Measurements from ENCODE around the gene GPR150.
"Not testable (repeated sequence)": the region's sequence is repeated elsewhere in the genome, so short reads cannot be mapped to it uniquely, and the experiment has no call there.

Gene GPR150

DNA sequence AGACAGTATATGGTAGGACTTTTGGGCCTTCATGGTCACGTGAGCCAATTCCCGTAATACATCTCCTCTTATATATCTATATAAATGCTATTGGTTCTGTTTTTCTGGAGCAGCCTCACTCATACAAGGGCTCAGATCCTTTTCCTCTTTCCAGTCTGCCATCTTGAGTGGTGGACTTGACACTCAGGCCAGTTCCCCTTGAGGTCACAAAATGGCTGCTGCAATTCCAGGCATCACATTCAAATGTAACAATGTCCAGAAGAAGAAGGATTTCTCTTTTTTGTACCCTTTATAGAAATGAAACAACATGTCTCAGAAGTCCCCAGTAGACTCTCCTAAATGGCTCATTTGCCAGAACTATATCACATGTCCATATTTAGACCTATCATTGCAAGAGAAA, 4.5 kb downstream of the GPR150 start:
- no peak for DNase-seq

DNA sequence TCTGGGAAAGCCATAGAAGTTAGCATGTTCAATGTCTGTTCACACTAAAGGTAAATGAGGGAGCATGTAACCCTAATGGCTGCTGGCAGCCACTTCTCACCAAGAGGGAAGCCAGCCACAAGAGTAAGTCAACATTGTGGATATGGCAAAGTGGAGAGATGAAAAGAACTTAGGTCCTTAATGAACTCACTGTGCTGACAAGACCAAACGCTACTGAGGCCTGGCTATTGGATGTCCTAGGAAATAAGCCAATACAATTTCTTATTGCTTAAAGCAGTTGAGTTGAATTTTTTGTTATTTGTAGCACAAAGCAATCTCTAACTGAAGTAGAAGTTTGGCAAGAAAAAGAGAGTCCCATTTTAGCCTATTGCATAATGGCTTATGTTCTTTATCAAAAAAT, 6.8 kb downstream of the GPR150 start:
- no peak for DNase-seq

DNA sequence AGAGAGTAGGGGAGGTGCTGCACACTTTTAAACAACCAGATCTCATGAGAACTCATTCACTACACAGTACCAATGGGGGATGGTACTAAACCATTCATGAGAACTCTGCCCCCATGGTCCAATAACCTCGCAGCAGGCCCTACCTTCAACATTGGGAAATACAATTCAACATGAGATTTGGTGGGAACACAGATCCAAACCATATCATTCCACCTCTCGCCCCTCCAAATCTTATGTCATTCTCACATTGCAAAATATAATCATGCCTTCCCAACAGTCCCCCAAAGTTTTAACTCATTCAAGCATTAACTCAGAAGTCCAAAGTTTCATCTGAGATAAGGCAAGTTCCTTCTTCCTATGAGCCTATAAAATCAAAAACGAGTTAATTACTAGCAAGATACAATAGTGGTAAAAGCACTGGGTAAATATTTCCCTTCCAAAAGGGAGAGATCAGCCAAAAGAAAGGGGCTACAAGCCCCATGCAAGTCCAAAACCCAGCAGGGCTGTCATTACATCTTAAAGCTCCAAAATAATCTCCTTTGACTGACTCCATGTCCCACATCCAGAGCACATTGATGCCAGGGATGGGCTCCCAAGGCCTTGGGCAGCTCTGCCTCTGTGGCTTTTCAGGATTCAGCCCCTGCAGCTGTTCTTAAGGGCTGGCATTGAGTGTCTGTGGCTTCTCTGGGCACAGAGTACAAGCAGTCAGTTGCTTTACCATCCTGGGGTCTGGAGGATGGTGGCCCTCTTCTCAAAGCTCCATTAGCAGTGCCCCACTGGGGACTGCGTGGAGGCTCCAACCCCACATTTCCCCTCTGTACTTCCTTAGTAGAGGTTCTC, 8.3 kb downstream of the GPR150 start:
- no peak for DNase-seq

DNA sequence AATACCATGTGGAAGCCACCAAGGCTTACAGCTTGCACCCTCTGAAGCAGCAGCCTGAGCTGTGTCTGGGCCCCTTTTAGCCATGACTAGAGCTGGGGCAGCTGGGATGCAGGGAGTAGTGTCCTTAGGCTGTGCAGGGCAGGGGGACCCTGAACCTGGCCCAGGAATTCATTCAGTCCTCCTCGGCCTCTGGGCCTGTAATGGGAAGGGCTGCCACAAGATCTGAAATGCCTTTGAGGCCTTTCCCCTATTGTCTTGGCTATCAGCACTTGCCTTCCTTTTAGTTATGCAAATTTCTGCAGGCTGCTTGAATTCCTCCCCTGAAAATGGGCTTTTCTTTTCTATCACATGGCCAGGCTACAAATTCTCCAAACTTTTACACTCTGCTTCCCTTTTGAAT, 9.0 kb downstream of the GPR150 start:
- DNase-seq: no peak

DNA sequence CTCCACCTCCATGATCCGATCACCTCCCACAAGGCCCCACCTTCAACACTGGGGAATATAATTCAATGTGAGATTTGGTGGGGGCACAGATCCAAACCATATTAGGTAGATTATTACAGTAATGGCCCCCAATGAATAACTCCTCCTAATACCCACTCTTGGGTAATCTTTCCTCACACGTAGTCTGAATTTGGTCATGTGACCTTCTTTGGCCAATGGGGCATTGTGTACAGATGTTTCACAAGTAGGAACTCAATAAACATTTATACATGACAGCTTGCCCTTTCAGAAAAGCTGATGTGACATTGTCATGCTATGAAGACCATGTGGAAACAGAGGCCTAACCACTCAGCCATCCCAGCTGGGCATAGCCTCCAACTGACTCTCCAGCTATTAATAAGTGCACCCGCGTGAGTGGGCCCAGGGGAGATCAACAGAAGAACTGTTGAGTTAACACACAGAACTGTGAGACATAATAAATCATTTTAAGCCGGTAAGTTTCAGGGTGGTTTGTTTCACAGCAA, 10.6 kb downstream of the GPR150 start:
- no peak for DNase-seq

DNA sequence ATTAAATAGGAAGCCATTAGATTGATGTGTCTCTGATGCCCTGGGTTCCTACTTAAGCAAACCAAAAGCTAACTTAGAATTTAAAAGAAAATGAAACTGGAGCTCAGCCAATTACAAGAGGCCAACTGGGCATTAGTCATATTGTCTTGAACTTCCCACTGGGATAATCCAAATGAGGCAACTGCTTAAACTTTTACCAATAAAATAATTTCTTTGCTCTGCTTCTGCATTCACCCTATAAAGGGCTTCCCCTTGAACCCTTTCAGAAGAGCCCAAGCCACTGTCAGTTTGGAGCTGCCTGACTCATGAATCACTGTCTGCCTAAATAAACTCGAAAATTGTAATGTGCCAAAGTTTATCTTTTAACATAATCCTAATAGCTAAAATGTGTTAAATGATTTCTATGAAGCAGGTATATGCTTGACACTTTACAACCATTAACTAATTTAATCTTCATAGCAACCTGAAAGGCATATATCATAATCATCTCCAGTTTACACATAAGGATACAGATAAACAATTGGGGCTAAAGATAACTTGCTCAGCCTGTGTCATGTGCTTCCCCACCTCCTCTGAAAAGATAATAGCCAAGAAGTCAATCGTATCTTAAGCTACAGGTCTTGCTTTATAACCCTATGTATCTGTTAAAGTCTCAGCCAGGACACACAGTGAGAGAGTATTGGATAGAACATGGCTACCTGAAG, 11.5 kb downstream of the GPR150 start:
- no peak for DNase-seq

DNA sequence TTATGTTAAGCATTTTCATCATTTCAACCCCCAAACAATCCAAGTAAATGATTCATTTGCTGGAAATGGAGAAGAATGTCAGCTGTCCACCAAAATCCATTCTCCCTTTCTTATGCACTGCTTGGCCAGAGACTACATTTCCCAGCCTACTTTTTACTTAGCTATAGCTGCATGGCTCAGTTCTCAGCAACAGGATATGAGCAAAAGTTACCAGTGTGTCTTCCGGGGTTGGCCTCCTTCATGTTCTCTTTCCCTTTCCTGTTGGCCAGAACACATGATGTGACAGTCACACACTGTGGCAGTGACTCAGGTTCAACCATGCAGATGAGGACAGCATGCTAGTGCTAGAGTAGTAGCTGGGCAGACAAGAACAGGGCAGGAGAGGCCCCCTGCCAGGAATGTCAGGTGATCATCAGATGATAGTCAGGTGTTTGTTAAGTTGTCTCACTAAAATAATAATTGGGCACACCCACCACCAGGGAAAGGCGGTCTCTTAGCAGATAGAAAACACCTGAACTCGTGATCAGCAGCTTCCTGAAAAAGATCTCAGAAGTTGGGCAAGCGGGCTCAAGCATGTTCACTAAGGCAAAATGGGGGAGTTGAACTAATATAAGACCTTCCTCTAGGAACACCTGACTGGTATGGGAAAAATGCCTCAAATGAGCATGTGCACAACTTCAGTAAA, 12.2 kb downstream of the GPR150 start:
- DNase-seq: peak; percentile 73

DNA sequence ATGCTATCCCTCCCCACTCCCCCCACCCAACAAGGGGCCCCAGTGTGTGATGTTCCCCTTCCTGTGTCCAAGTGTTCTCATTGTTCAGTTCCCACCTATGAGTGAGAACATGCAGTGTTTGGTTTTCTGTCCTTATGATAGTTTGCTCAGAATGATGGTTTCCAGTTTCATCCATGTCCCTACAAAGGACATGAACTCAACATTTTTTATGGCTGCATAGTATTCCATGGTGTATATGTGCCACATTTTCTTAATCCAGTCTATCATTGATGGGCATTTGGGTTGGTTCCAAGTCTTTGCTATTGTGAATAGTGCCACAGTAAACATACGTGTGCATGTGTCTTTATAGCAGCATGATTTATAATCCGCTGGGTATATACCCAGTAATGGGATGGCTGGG, 13.1 kb downstream of the GPR150 start:
- not testable (repeated sequence) for DNase-seq

DNA sequence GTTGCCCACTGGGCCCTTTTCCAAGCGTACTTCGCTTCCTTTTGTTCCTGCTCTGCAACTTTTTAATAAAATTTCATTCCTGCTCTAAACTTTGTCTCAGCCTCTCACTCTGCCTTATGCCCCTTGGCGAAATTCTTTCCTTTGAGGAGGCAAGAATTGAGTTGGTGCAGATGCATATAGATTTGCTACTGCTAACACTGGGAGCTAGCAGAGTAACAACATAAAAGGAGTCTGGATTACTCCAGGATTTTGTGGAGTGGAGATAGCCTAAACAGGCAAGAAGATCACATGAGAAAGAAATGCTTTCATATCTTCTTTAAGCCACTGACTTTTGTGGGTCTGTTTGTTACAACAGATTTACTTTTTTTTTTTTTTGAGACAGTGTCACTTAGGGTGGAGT, 13.8 kb downstream of the GPR150 start:
- no peak for DNase-seq

DNA sequence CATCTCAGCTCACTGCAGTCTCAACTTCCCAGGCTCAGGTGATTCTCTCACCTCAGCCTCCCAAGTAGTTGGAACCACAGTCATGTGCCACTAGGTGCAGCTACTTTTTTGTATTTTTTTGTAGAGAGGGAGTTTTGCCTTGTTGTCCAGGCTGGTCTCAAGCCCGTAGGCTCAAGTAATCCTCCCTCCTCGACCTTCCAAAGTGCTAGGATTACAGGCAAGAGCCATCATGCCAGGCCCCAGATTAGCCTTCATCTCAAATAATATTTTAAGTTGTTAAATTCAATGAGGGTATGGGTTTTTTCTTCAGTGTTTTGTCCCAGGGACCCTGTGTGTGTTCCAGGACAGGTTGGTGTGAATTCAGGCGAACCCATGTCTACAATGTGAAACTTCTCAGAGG, 14.2 kb downstream of the GPR150 start:
- no peak for DNase-seq

DNA sequence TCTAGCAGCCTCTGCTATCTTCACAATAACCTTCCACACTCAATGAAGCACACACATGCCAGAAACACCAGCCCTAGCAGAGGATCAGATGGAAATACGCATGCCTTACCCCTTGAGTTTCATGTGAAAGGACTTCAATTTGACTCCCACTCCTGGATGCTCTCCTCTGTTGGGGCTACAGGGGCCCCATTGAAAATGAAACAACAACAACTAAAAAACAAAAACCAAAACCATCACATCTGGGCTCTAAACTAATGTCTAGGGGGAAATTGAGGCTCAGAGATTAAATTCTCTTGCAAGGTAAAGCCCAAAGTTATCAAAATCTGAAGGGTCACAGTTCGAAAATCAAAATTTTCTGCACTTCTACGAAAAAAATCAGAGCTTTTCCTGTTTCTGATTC, 18.7 kb downstream of the GPR150 start:
- no peak for DNase-seq

DNA sequence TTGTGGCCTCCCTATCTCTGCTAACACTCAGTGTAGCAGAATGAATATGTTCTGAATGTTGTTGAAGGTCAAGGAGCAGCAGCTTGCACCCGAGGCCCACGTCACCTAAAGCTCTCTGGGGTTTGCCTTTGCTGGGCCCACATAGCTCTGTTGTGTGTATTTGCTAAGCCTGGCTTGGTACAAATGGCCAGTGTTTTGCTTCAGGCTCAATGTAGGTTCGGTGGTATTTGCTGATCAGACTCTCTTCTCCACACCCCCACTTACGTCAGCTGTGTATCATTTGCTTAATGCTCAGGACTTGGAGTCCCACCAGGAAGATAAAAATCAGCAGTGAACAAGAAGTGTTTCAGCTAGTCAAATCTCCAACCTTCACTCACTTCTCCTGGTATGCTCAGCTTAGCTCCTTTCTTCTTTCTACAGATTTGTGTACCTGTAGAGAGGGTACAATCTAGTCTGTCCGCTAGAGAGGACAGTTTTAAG, 21.9 kb downstream of the GPR150 start:
- DNase-seq: no peak

DNA sequence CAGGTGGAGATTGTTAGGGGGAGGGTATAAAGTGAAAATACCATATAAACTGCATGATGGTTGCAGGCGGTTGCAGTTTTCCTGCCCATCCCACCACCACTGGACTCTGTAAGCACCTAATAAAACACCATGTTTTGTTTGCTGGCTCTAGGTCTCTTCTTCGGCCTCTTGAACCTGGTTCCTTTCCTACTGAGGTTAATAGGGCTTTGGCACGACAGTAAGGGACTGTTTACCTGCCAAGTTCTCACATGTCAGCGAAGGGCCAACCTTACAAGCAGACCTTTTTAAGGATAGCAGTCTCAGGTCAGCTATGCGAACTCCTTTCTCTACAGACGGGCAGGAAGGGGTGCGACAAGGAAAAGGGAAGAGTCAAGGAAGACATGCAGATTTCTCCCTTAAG, 23.3 kb downstream of the GPR150 start:
- no peak for DNase-seq

DNA sequence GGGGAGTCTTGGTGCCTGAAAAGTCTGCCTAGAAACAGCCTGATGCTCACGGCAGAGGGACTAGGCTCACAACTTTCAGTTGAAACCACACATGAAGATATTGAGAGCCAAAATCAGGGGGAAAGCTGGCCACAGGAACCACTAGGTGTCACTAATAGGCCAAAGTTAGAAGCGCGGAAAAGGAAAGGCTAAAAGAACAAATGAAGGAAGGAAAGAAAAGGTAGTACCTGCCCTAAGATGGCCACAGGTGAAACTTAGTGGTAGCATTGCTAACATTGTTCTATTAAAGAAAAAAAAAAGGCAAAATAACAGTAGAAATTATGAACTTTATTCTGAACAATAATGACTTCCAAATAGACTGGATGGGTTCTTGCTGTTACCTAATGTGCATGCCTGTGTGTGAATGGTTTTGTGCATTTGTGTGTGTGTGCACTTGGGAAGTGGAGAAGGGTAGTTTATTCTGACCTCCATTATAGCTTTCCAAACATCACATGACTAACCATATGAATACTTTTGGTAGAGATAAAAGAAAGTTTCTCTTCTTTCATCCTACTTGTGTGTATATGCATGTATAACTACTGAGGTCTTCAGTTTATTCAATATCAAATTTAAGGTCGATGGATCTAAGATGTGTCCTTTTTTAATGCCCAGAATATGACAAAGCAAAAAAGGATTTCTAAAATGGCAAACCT, 24.6 kb downstream of the GPR150 start:
- peak; percentile 44 for DNase-seq

DNA sequence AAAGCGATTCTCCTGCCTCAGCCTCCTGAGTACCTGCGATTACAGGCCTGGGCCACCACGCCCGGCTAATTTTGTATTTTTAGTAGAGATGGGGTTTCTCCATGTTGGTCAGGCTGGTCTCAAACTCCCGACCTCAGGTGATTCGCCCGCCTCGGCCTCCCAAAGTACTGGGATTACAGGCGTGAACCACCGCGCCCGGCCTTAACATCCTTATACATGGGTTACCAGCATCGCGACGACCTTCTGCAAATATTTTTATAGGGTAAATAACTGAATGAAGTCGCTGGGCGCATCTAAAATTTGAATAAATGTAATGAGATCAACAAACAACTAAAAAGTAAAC, 26.3 kb downstream of the GPR150 start:
- DNase-seq: not testable (repeated sequence)

DNA sequence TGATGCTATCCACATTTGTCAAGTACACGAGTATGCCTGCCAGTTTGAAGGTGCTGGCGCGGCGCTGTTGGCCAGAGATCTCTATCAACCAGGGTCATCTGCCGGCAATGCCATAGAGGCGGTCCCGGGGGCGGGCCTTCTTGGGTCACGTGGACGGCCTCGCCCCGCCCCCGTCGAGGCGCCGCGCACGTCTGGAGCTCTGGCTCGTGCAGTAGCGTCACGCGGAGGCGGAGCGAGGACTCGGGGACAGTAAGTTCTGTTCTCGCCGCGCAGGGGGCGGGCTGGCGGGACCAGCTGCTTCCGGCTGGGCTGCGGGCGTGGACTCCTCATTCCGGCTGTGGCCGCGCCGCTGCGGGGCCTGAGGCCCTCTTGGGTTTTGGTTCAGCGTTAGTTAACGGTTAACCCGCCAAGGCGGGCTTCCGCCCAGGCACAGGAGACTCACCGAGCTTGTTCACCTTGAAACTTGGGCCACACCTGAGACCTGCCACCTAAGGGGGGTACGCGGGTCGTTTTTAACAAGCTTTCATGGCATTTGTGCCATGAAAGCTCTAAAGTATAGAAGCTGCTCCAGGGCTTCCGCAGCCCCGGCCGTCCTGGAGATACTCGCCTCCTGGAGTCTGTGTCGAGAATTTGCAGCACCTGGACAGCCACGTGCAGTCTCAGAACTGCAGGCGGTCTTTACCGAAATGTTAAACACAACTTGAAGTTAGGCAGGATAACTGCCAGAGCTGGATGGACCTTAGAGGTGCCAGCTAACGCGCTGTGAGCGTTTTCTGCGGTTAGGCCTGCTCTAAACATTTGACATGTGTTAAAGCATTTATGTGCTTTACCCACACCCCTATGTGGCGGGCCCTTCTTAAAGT, 26.9 kb downstream of the GPR150 start, which contains the start of gene RFESD:
RFESD (plus strand) TSS at position 209 of the 863 bp plus-strand sequence. CDS start 5,495 bp downstream, outside the sequence.
- peak; percentile 94 for DNase-seq

DNA sequence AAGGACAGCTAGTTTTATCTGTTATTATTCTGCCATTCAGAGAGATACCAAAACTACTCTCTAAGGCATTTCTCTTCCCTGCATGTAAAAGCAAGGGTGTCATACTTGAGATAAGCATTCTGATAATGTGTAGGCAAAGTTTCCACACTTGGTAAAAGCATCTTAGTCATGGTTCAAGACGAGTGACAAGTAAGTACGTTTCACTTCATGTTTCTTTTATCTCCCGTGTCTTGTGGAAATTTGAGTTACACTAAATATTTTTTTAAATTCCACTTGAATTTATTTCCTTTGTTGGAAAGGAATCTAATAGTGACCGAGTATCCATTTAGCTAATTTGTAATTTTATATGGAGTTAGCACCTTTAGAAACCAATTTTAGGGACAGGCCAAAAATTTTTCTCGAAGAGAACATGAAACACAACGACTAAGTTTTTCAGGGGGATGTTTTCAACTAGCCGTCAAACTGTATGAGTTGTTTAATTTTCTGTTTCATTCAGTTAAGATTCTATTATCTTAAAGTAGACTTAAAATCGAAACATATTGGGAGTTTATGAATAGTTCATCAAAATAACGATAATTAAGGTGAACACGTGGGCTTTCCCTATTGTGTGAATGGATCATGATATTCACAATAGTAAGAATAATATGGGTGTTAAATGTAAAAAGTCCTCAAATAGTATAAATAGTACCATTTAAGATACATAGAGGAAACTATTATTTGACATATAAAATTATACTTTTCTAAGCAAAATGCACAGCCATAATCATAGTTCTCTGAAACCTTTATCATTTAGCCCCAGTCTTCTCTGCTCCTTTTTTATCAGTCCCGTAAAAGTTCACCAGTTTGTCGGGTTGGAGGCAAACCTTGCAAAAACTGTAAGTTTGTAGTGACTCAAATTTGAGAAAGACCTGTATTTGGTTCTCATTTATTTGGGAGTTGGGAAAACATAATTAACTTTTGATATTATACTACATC, 28.3 kb downstream of the GPR150 start:
- DNase-seq: no peak

DNA sequence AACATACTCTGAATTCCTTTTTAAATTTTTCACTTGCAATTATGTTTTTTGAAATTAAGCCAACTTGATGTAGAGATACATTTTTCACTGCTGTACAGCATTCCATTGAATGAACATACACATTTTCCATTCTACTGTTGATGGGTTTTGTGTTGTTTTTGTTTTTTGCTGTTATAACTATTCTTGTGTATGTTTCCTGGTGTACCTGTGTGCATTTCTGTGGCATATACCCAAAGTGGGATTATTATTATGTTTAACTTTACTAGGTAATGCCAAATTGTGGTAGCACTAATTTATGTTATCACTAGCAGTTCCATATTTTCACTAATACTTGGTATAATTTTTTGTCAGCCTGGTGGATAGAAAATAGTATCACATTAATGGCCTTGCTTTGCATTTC, 29.4 kb downstream of the GPR150 start:
- no peak for DNase-seq

DNA sequence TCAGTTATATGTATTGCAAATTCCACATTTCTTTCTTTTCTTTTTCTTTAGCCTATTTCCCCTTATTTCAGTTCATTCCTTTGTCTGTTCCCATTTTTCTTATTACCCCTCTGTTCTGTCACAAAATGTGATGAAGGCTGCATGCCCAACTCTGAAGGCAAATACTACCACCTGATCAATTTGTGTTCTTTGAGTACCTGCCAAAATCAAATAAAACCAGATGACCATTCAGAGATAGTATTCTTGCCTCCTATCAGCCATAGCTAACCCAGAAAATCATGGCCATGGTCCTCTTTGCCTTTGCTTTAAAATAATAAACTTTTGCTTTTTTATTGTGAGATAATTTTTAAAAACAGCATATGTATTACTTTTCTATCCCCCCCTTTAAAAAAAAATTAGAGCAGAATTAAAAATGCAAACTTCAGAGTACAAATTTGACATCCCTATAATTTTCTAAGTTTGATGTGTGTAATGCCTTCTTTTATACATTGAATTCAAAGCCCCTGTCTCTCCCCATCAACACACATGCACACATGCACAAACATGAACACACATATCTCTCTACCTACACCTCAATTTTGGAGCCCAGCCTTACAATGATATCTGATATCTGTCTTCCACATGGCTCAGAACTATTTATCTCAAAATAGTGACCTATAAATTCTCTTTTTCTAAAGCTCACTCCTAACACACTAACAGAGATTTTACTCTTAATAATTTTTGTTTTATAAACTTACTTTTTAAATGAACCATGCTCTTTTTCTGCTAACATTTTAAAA, 30.1 kb downstream of the GPR150 start:
- no peak for DNase-seq

DNA sequence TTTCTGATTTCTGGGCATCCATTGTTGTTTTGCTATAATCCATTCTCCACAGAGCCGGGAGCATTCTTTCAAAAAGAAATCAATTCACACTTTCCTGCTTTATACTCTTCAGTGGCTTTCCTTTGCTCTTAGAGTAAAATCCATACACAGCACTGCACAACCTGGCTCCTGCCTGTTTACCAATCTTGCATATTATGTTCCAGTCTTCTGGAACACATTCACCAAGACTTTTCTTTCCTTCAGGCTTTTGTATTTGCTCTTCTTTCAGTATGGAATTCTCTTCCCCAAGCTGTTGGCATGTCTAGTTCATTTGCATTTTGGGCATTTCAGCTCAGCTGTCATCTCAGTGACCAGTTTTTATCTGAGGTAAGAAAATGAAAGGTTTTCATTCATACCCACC, 33.0 kb downstream of the GPR150 start:
- DNase-seq: no peak

Data from activated naive CD4-positive, alpha-beta T cell treated with anti-CD3 and anti-CD28 coated beads, Interleukin-2, amount 50 U/mL, for 16 hours (primary cell).